Measurements from ENCODE around the gene KIF20A.

KIF20A gene

GRCh38 chr5:138229387-138229786 lies 50.5 kb downstream of the KIF20A start:
- no peak for TF ChIP-seq CTCF (IDR thresholded peaks at IDR 0.05; ENCODE audit: low read depth, low read length)
- H3K36me3 ChIP-seq, result no peaks in the 10 kb centered on the region
- no peak overlapping the region for H3K27ac ChIP-seq
- no peak for DNase-seq
- H3K4me3 ChIP-seq (ENCODE audit: low read depth, low read length), result no peak overlapping the region
- no peaks in the 10 kb centered on the region for H3K27me3 ChIP-seq (ENCODE audit: insufficient read depth, low read depth, severe bottlenecking)
- no peaks in the 10 kb centered on the region for H3K9me3 ChIP-seq (ENCODE audit: severe bottlenecking)

- Histone ChIP-seq H3K4me3 (ENCODE audit: low read depth, low read length) (no peak overlapping the region), H3K27me3 (ENCODE audit: insufficient read depth, low read depth, severe bottlenecking) (no peaks in the 10 kb centered on the region), H3K27ac (no peak overlapping the region), H3K9me3 (ENCODE audit: severe bottlenecking) (no peaks in the 10 kb centered on the region), H3K36me3 (no peaks in the 10 kb centered on the region)
- no peak for TF ChIP-seq CTCF (IDR thresholded peaks at IDR 0.05; ENCODE audit: low read depth, low read length)
- peak; percentile 72 for DNase-seq
Observed at GRCh38 chr5:138230261-138230660, 51.3 kb downstream of the KIF20A start.

GRCh38 chr5:138230981-138231589 lies 52.2 kb downstream of the KIF20A start:
- Histone ChIP-seq H3K27me3 (ENCODE audit: insufficient read depth, low read depth, severe bottlenecking) (no peaks in the 10 kb centered on the region), H3K36me3 (no peaks in the 10 kb centered on the region), H3K4me3 (ENCODE audit: low read depth, low read length) (no peak overlapping the region), H3K27ac (no peak overlapping the region), H3K9me3 (ENCODE audit: severe bottlenecking) (no peaks in the 10 kb centered on the region)
- no peak for TF ChIP-seq CTCF (IDR thresholded peaks at IDR 0.05; ENCODE audit: low read depth, low read length)
- DNase-seq, result no peak

- no peak for DNase-seq
- no peak for TF ChIP-seq CTCF (IDR thresholded peaks at IDR 0.05; ENCODE audit: low read depth, low read length)
- Histone ChIP-seq H3K27me3 (ENCODE audit: insufficient read depth, low read depth, severe bottlenecking) (no peaks in the 10 kb centered on the region), H3K27ac (no peak overlapping the region), H3K36me3 (no peaks in the 10 kb centered on the region), H3K9me3 (ENCODE audit: severe bottlenecking) (no peaks in the 10 kb centered on the region), H3K4me3 (ENCODE audit: low read depth, low read length) (no peak overlapping the region)
Observed at GRCh38 chr5:138233280-138233679, 54.4 kb downstream of the KIF20A start.

GRCh38 chr5:138234651-138235050 lies 55.7 kb downstream of the KIF20A start:
- TF ChIP-seq CTCF (IDR thresholded peaks at IDR 0.05; ENCODE audit: low read depth, low read length), result no peak
- Histone ChIP-seq H3K9me3 (ENCODE audit: severe bottlenecking) (no peaks in the 10 kb centered on the region), H3K27me3 (ENCODE audit: insufficient read depth, low read depth, severe bottlenecking) (no peaks in the 10 kb centered on the region)

More at GRCh38 chr5:138234651-138235050, 55.7 kb downstream of the KIF20A start:
- no peak overlapping the region for H3K27ac ChIP-seq
- no peaks in the 10 kb centered on the region for H3K36me3 ChIP-seq
- DNase-seq, result no peak
- no peak overlapping the region for H3K4me3 ChIP-seq (ENCODE audit: low read depth, low read length)

All from WERI-Rb-1 (cell line).